Neural progenitor cell (in vitro differentiated cells): ENCODE results near the gene PDSS1.

Experiments used
- EZH2 ChIP-seq: fragments of 200-600 bp; sonication (generic); IDR thresholded peaks from 2 replicates; pipeline ENCODE4 v1.6.1; 2017; ENCODE audit warnings: antibody characterized with exemption, mild to moderate bottlenecking, moderate library complexity
- TF ChIP-seq, protein P1 (sequence below): fragments of 200-600 bp; sonication (generic); IDR thresholded peaks from 2 replicates; pipeline ENCODE4 v1.5.1; 2017; ENCODE audit warnings: antibody characterized with exemption, mild to moderate bottlenecking

DNA sequence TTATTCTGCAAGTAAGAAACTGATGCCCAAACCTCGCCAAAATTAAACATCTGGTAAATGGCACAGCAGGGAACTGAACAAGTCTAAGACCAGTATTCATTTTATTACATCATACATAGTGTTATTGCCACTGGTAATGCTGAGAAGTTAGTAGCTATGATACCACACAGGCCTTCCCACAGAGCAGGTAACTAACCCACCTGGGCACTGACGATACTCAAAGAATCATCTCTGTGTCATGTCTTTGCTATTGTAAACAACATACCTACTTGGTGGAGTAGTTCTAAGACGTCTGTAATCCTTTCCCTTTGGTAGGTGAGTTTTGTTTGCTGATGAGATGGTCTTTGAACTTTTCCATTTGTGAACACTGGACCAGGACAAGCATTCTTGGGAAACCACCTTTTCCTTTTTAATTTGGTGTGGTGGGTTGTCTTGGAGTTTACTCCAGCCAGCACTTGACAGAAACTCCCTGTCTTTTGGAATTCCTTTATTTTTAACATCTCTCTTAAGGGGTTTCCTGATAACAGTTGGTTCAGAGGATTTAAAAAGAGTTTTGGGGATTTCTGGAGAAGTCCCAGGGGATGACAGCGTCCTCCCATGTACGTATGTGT is 40.9 kb downstream of the PDSS1 start:
- TF ChIP-seq, protein P1, sequence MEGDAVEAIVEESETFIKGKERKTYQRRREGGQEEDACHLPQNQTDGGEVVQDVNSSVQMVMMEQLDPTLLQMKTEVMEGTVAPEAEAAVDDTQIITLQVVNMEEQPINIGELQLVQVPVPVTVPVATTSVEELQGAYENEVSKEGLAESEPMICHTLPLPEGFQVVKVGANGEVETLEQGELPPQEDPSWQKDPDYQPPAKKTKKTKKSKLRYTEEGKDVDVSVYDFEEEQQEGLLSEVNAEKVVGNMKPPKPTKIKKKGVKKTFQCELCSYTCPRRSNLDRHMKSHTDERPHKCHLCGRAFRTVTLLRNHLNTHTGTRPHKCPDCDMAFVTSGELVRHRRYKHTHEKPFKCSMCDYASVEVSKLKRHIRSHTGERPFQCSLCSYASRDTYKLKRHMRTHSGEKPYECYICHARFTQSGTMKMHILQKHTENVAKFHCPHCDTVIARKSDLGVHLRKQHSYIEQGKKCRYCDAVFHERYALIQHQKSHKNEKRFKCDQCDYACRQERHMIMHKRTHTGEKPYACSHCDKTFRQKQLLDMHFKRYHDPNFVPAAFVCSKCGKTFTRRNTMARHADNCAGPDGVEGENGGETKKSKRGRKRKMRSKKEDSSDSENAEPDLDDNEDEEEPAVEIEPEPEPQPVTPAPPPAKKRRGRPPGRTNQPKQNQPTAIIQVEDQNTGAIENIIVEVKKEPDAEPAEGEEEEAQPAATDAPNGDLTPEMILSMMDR: no peak
- no peak for TF ChIP-seq EZH2
